OCI-LY1 (cell line): Measurements from ENCODE around the gene TCP10L.

Experiments used
- H2AFZ ChIP-seq: fragments of 200-600 bp; sonication (generic), shearing (Covaris generic); 2 replicates; pipeline ENCODE4 v1.6.0; 2014; ENCODE audit warnings: antibody characterized with exemption, mild to moderate bottlenecking, low read length
- H3F3A ChIP-seq: fragments of 200-600 bp; sonication (generic), shearing (Covaris generic); 2 replicates; pipeline ENCODE4 v1.6.0; 2014; ENCODE audit warnings: mild to moderate bottlenecking, antibody characterized with exemption, low read length, moderate library complexity; ENCODE audit not compliant: insufficient read depth
- H3K27ac ChIP-seq: fragments of 200-600 bp; sonication (generic); 2 replicates; pipeline ENCODE4 v1.5.1; 2014; ENCODE audit warnings: low read length, mixed run types, mild to moderate bottlenecking, low read depth; ENCODE audit not compliant: poor library complexity, severe bottlenecking
- H3K27me3 ChIP-seq: fragments of 200-600 bp; sonication (generic); 2 replicates; pipeline ENCODE4 v1.6.0; 2014; ENCODE audit warnings: antibody characterized with exemption, mild to moderate bottlenecking, low read length, moderate library complexity; ENCODE audit not compliant: insufficient read depth
- H3K36me3 ChIP-seq: fragments of 200-600 bp; sonication (generic); 2 replicates; pipeline ENCODE4 v1.6.1; 2014; ENCODE audit warnings: mild to moderate bottlenecking, antibody characterized with exemption, low read length, moderate library complexity, mixed read lengths; ENCODE audit not compliant: insufficient read depth
- H3K4me1 ChIP-seq: fragments of 200-600 bp; sonication (generic); 2 replicates; pipeline ENCODE4 v1.5.1; 2014; ENCODE audit warnings: mild to moderate bottlenecking, low read length, moderate library complexity; ENCODE audit not compliant: insufficient read depth, severe bottlenecking
- H3K4me2 ChIP-seq: fragments of 200-600 bp; sonication (generic), shearing (Covaris generic); 2 replicates; pipeline ENCODE4 v1.6.1; 2014; ENCODE audit warnings: low read length
- H3K4me3 ChIP-seq: fragments of 200-600 bp; sonication (generic); 2 replicates; pipeline ENCODE4 v1.5.1; 2014; ENCODE audit warnings: low read length, low read depth, mild to moderate bottlenecking, mixed read lengths; ENCODE audit not compliant: poor library complexity, severe bottlenecking
- H3K79me2 ChIP-seq: fragments of 200-600 bp; shearing (Covaris generic); 2 replicates; pipeline ENCODE4 v1.6.1; 2016; ENCODE audit warnings: mixed run types, low read length, mixed read lengths; ENCODE audit not compliant: insufficient read depth
- H3K9ac ChIP-seq: fragments of 200-600 bp; sonication (generic), shearing (Covaris generic); 2 replicates; pipeline ENCODE4 v1.6.1; 2014; ENCODE audit warnings: mild to moderate bottlenecking, low read length, mixed read lengths
- H3K9me2 ChIP-seq: fragments of 200-600 bp; sonication (generic), shearing (Covaris generic); 2 replicates; pipeline ENCODE4 v1.6.1; 2014; ENCODE audit warnings: low read depth, mild to moderate bottlenecking, low read length, mixed read lengths
- H3K9me3 ChIP-seq: fragments of 200-600 bp; shearing (Covaris generic); 2 replicates; pipeline ENCODE4 v1.6.1; 2014; ENCODE audit warnings: low read length, mixed read lengths
- H4K20me1 ChIP-seq: fragments of 200-600 bp; sonication (generic), shearing (Covaris generic); 2 replicates; pipeline ENCODE4 v1.6.0; 2016; ENCODE audit warnings: mild to moderate bottlenecking, low read length; ENCODE audit not compliant: insufficient read depth
- EZH2 ChIP-seq: fragments of 200-600 bp; sonication (generic), shearing (Covaris generic); IDR thresholded peaks from 2 replicates; pipeline ENCODE4 v1.8.0; 2017; ENCODE audit warnings: borderline replicate concordance, mixed run types, mild to moderate bottlenecking, antibody characterized with exemption, low read length, moderate library complexity, mixed read lengths
- TF ChIP-seq, protein P1 (sequence below): fragments of 200-600 bp; sonication (generic), shearing (Covaris generic); IDR thresholded peaks from 2 replicates; pipeline ENCODE4 v1.5.1; 2017; ENCODE audit warnings: mild to moderate bottlenecking, antibody characterized with exemption, low read length, moderate library complexity, mixed read lengths

Gene TCP10L

DNA sequence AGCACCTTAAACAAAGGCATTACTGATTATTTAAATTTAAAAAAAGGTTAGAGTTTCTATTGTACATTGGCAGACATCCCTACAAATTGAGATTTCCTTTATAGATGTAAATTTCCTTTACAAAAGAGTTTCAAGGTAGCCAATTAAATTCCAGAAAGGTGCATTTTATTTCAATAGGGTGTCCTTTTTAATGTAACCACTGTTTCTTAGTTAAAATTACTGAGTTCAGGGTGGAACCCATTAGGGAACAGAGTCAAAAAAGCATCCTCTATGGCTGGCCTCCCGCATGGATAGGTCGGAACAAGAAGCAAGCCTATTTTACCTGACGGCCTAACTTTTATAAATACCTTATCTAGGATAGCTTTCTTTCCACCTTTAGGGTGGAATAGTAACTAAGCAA, 24.4 kb downstream of the TCP10L start:
- peaks cover 6% of the 10 kb centered on the region for H3K9me3 ChIP-seq
- no peak overlapping the region for H3K27ac ChIP-seq
- no peak overlapping the region for H2AFZ ChIP-seq
- no peaks in the 10 kb centered on the region for H3K36me3 ChIP-seq
- H4K20me1 ChIP-seq, result no peaks in the 10 kb centered on the region
- no peak overlapping the region for H3K4me3 ChIP-seq
- no peak overlapping the region for H3K4me2 ChIP-seq
- TF ChIP-seq, protein P1, sequence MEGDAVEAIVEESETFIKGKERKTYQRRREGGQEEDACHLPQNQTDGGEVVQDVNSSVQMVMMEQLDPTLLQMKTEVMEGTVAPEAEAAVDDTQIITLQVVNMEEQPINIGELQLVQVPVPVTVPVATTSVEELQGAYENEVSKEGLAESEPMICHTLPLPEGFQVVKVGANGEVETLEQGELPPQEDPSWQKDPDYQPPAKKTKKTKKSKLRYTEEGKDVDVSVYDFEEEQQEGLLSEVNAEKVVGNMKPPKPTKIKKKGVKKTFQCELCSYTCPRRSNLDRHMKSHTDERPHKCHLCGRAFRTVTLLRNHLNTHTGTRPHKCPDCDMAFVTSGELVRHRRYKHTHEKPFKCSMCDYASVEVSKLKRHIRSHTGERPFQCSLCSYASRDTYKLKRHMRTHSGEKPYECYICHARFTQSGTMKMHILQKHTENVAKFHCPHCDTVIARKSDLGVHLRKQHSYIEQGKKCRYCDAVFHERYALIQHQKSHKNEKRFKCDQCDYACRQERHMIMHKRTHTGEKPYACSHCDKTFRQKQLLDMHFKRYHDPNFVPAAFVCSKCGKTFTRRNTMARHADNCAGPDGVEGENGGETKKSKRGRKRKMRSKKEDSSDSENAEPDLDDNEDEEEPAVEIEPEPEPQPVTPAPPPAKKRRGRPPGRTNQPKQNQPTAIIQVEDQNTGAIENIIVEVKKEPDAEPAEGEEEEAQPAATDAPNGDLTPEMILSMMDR, result no peak
- TF ChIP-seq EZH2, result no peak
- H3K9ac ChIP-seq, result no peak overlapping the region
- no peaks in the 10 kb centered on the region for H3F3A ChIP-seq
- H3K79me2 ChIP-seq, result no peaks in the 10 kb centered on the region
- H3K9me2 ChIP-seq, result no peaks in the 10 kb centered on the region
- H3K4me1 ChIP-seq, result no peaks in the 10 kb centered on the region
- H3K27me3 ChIP-seq, result no peaks in the 10 kb centered on the region

DNA sequence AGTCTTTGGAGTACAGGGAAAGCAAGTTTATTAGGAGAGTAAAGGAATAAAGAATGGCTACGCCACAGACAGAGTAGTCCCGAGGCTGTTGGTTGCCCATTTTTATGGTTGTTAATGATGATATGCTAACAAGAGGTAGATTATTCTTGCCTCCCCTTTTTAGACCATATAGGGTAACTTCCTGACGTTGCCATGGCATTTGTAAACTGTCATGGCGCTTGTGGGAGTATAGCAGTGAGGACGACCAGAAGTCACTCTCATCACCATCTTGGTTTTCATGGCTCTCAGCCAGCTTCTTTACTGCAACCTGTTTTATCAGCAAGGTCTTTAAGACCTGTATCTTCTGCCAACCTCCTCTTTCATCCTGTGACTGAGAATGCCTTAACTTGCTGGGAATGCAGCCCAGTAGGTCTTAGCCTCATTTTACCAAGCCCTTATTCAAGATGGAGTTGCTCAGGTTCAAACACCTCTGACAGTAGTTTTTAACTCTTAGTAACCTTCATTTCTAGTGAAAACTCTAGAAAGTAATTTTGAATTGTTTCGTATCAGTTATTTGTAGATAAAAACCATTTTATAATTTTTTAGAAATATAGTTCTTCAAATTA, 26.2 kb downstream of the TCP10L start:
- Histone ChIP-seq H3K4me3 (no peak overlapping the region), H3K27me3 (no peaks in the 10 kb centered on the region), H3K4me2 (no peak overlapping the region), H3K79me2 (no peaks in the 10 kb centered on the region), H3K36me3 (no peaks in the 10 kb centered on the region), H2AFZ (no peak overlapping the region), H3K4me1 (no peaks in the 10 kb centered on the region), H3K9me3 (no peaks in the 10 kb centered on the region), H3F3A (no peaks in the 10 kb centered on the region), H3K9me2 (no peaks in the 10 kb centered on the region), H3K9ac (no peak overlapping the region), H3K27ac (no peak overlapping the region), H4K20me1 (no peaks in the 10 kb centered on the region)
- TF ChIP-seq, protein P1, result no peak
- TF ChIP-seq EZH2, result no peak

DNA sequence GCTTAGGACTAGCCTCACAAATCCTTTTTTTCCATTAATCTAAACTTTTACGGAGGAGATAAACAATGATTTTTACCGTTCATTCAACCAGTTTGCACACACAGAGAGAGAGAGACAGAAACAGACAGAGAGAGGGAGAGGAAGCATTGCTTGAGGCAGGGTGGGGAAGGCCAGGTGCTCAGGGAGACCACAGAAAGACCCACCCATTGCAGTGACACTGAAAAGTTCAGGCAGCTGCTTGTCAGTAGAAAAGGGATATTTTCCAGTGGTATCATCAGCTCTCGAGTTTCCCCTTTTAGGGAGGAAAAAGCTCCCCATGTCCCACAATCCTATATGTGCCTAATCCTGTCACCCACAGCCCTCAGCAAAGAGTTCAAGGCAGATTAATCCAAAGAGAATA, 27.2 kb downstream of the TCP10L start:
- H3K9me3 ChIP-seq, result no peaks in the 10 kb centered on the region
- no peak overlapping the region for H3K9ac ChIP-seq
- H3K4me2 ChIP-seq, result no peak overlapping the region
- H3K36me3 ChIP-seq, result no peaks in the 10 kb centered on the region
- no peaks in the 10 kb centered on the region for H3F3A ChIP-seq
- TF ChIP-seq, protein P1, result no peak
- no peak for TF ChIP-seq EZH2
- H3K27ac ChIP-seq, result no peak overlapping the region
- H3K4me3 ChIP-seq, result no peak overlapping the region
- no peaks in the 10 kb centered on the region for H3K9me2 ChIP-seq
- no peaks in the 10 kb centered on the region for H3K79me2 ChIP-seq
- no peaks in the 10 kb centered on the region for H3K4me1 ChIP-seq
- no peaks in the 10 kb centered on the region for H4K20me1 ChIP-seq
- H3K27me3 ChIP-seq, result no peaks in the 10 kb centered on the region
- H2AFZ ChIP-seq, result no peak overlapping the region
